Activated CD4-positive, CD25-positive, alpha-beta regulatory T cell (primary cell): Measurements from ENCODE around the gene MUC12.
"Not testable (repeated sequence)": the region's sequence is repeated elsewhere in the genome, so short reads cannot be mapped to it uniquely, and the experiment has no call there.

ENCODE experiments used
- DNase-seq, 4 experiments: peaks; one replicate each; lab custom pipeline; 2025; lab: John Stamatoyannopoulos, UW

The MUC12 gene

GRCh38 chr7:100957832-100958421 is 11.4 kb upstream of the MUC12 start:
- no peak for DNase-seq

- no peak for DNase-seq
Measured at GRCh38 chr7:100959894-100960293, 9.5 kb upstream of the MUC12 start.

- no peak for DNase-seq
Measured at GRCh38 chr7:100962537-100962936, 6.8 kb upstream of the MUC12 start.

DNA sequence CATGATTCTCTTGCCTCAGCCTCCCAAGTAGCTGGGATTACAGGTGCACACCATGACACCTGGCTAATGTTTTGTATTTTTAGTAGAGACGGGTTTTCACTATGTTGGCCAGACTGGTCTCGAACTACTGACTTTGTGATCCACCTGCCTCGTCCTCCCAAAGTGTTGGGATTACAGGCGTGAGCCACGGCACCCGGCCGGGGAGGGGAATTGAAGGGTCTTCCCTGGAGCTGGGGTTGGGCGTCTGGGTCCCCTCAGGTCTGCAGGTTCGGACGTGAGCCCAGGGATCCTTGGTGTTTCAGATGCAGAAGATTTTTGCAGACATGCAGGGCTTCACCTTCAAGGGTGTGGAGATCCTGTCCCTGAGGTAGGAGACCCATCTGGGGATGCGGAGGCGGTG is 6.0 kb upstream of the MUC12 start:
- no peak for DNase-seq

DNA sequence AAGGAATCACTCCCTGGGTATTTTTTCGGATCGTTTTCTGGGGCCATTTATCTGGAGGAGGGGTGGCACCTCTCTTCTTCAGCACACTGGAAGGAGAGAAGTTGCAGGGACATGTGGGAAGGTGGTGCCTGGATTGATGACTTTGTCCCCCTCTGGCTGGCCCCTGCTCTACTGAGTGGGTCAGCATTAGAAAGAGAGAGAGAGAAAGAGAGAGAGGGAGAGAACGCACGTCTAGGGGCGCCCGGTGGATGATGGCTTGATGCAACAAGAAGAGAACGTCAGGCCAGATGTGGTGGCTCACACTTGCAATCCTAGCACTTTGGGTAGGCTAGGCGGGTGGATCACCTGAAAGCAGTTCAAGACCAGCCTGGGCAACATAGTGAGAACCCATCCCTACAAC is 5.5 kb upstream of the MUC12 start:
- no peak for DNase-seq

- DNase-seq = no peak
Measured at GRCh38 chr7:100964630-100965029, 4.7 kb upstream of the MUC12 start.

DNA sequence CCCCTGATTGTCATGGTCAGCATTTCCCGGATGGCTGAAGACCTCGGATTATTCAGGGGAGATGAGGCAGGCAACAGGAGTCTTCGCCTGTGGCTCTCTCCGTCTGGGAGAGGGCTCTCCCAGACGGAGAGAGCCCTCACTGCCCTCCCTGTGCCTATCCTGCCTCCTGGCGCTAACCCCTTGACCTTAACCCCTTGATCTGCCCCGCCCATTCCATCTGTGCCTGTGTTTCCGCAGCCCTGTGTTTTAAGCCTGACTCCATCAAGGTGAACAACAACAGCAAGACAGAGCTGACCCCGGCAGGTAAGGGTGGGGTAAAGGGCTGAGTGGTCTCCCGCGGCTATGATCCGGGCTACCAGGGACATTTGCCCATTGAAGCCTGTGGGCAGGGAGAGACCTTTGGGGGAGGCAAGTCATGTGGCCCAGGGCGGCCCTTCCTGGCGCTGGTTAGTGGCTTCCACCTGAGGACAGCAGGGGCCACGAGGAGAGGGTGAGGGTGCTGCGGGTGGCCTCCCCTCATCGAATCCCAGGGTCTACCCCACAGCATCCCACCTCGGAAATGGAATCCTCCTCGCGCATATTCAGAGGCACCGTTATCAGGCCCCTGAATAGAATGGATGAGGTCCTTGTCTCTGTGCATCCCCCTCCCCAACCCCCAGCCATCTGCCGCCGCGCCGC is 4.2 kb upstream of the MUC12 start:
- DNase-seq = no peak

DNA sequence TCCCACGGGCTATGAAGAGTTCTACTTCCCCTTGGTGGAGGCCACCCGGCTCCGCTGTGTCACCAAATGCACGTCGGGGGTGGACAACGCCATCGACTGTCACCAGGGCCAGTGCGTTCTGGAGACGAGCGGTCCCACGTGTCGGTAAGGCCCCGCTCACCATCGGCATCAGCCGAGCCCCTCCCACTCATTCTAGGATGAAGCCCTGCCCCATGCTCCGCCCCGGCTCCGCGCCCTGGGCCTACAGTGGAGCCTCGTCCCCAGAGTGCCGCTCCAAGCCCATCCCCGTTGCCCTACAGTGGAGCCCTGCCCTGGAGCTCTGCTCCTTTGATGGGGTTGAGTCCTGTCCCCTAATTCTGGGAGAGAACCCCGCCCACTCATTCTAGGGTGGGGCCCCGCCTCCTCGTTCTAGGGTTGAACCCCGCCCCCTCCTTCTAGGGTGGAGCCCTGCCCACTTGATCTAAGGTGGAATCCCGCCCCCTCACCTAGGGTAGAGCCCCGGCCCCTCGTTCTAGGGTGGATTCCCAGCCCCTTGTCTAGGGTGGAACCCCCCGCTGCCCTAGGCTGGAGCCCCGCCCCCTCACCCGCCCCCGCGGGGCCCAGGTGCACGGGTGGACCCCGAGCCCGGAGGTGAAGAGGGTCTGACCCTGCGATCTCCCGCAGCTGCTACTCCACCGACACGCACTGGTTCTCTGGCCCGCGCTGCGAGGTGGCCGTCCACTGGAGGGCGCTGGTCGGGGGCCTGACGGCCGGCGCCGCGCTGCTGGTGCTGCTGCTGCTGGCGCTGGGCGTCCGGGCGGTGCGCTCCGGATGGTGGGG is 3.4 kb upstream of the MUC12 start:
- DNase-seq = no peak

DNA sequence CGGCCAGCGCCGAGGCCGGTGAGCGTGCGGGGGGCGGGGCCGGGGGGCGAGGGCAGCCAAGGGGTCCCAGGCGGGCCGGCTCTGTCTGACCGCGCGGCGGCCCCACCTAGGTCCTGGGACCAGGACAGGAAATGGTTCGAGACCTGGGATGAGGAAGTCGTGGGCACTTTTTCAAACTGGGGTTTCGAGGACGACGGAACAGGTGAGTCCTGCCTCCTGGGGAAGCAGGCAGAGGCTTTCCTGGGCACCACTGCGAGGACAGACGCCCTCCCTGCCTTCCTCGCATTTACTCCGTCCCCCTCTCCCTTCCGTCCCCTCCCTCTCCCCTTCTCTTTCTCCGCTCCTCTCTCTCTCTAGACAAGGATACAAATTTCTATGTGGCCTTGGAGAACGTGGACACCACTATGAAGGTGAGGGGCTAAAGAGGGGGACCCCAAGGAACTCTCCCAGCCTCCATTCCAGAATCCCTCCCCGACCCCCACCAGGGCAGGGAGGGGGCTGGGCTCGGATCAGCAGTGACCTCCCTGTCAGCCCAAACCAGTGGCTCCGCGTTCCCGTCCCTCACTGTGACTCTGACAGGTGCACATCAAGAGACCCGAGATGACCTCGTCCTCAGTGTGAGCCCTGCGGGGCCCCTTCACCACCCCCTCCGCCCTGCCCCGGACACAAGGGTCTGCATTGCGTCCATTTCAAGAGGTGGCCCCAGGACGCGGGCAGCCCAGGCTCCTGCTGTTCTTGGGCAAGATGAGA is 2.6 kb upstream of the MUC12 start:
- no peak for DNase-seq

DNA sequence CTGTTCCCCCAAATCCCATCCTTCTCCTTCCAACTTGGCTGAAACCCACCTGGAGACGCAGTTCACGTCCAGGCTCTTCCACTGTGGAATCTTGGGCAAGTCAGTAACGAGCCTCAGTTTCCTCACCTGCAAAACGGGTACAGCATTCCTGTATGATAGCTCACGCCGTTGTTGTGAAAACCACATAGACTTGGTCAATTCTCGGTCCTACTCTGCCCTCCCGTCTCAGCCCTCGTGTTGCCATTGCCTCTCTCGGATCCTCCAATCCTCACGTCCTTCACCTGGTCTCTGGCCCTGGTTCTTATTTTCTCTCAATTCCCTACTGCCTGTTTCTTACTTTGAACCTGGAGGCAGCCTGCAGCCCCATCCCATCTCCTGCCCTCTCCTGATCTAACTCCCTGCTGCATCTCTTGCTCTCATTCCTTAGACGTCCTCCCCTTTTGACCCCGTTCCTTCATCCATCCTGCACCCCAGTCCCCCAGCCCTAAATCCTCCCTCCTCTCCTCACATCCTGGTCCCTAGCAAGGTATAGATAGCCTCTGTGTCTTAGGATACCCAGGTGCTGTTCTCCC is 2.0 kb upstream of the MUC12 start:
- DNase-seq = no peak

DNA sequence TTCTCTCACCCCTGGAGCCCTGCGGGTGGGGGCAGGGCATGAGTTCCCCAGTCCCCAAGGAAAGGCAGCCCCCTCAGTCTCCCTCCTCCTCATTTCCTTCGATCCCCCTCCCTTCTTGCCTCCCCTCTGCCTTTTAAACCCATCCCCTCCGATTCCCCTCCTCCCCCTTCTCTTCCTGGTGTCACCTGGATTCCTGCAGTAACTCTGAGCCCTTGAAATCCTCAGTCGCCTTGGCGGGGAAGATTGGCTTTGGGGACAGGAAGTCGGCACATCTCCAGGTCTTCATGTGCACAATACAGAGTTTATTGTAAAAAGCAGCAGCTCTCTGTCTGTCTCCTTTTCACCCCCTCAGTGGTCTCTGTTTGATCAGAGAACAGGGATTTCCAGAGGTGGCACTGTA is 1.3 kb upstream of the MUC12 start:
- no peak for DNase-seq

- DNase-seq = no peak
Measured at GRCh38 chr7:100968650-100969049, 715 bp upstream of the MUC12 start.

DNA sequence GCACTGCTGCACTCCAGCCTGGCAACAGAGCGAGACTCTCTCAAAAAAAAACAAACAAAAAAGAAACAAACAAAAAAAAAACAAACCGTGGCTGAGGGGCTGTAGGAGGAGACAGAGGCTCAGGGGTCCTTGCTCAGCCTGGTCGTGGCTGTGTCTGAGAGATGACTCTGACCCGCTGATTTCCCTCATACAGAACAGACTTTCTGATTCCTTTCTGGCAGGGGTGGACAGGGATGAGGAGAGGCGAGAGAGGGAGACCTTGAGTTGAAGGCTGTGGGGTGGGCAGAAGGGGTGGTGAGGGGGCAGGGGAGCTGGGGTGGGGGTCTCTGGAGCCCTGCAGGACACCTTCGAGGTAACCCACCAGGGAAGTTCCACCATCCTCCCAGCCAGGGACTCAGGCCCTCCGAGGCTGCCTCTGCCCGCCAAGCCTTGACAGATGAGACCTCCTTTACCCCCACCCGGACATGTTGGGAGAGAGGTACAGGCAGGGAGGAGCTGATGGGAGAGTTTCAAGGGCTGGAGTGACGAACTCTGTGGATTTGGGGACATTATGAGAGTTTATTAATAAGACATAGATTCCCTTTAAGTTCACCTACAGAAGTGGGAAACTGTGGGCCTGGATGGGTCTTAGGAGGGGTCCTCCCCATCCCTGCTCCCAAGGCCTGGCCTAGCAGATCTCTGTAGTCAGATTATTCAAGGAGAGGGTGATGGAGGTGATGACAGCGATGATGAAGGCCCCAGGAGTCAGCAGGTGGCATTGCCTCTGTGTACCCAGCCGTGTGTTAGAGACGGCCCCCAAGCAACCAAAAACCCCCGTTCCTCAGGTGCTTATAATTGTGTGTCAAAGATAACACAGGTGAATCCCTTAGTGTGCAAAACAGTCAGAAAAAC is 2.0 kb downstream of the MUC12 start:
- DNase-seq = no peak

GRCh38 chr7:100972002-100972347 is 2.6 kb downstream of the MUC12 start:
- DNase-seq = no peak

DNA sequence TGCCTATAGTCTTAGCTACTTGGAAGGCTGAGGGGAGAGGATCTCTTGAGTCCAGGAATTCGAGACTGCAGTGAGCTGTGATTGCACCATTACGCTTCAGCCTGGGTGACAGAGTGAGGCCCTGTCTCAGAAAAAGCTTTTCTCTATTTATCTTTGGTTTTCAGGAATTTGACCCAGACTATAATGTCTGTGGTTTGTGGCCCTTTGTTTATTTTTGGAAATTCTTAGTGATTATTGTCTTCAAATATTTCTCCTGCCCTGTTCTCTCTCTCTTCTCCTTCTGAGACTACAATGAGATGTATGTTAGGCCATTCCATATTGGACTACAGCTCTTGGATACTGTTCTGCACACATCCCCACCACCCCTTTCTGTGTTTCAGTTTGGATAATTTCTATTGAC is 4.7 kb downstream of the MUC12 start:
- no peak for DNase-seq

- no peak for DNase-seq
Measured at GRCh38 chr7:100975371-100975821, 6.0 kb downstream of the MUC12 start.

DNA sequence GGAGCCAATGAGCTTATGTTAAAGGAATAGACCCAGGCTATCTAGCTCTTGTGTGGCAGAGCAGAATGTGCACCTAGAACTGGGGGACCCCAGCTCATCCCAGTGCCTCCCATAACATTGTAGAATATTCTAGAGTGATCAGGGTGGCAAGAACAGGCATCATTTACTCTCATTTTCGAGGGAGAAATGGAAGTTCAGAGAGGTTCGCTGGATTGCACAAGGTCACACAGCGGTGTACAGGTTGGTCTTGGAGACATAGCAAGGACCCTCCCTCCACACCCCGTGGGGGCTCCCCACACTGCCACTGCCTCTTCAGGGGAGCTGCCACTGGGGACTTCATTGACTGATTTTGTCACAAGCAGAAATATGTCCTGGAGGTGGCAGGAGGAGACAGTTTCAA is 8.9 kb downstream of the MUC12 start:
- DNase-seq = no peak

GRCh38 chr7:100983451-100984187 is 14.3 kb downstream of the MUC12 start:
- no peak for DNase-seq

DNA sequence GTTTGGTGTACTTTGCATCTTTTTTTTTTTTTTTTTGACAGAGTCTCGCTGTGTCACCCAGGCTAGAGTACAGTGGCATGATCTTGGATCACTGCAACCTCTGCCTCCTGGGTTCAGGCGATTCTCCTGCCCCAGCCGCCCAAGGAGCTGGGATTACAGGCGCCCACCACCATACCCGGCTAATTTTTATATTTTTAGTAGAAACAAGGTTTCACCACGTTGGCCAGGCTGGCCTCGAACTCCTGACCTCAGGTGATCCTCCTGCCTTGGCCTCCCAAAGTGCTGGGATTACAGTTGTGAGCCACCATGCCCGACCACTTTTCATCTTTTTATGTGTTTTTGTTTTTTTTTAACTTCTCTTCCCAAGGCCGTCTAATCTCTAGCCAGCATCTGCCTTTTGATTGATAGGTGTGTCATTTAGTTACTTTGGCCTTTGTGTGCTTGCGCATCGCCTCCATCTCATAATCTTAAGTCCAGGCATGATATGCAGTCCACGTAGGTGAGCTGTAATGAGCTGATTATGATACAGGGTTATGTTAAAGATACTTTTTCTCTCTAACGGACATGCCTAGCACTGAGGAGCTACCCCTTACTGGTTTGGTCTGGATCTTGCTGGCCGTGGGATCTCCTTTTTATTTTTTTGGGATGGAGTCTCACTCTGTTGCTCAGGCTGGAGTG is 15.0 kb downstream of the MUC12 start:
- DNase-seq = not testable (repeated sequence)
